HEK293 (cell line): Measurements from ENCODE around the gene CCL7.

ENCODE experiments used
- TSHZ1 ChIP-seq: fragments of 450-650 bp; formaldehyde crosslinking; IDR thresholded peaks from 2 replicates; pipeline ENCODE4 v1.5.1; 2016; ENCODE audit warnings: missing biosample characterization, missing genetic modification characterization, borderline replicate concordance
- ZBTB11 ChIP-seq: fragments of 450-650 bp; formaldehyde crosslinking; conservative IDR thresholded peaks from 2 replicates; pipeline ENCODE4 v1.5.1; 2016; ENCODE audit warnings: low read depth, missing biosample characterization, missing genetic modification characterization
- ZNF114 ChIP-seq: fragments of 450-650 bp; formaldehyde crosslinking; IDR thresholded peaks from 2 replicates; pipeline ENCODE4 v1.5.0; 2017; ENCODE audit warnings: missing biosample characterization, missing genetic modification characterization
- ZNF324 ChIP-seq: fragments of 450-650 bp; formaldehyde crosslinking; IDR thresholded peaks from 2 replicates; pipeline ENCODE4 v1.5.1; 2016; ENCODE audit warnings: missing biosample characterization, missing genetic modification characterization
- ZNF549 ChIP-seq: fragments of 450-650 bp; IDR thresholded peaks from 2 replicates; pipeline ENCODE4 v1.5.1; 2018; ENCODE audit warnings: missing biosample characterization, missing genetic modification characterization, mild to moderate bottlenecking, inconsistent platforms, moderate library complexity
- ZNF670 ChIP-seq: fragments of 450-650 bp; formaldehyde crosslinking; IDR thresholded peaks from 2 replicates; pipeline ENCODE4 v1.5.1; 2016; ENCODE audit warnings: missing biosample characterization, missing genetic modification characterization, low read depth
- ZNF777 ChIP-seq: fragments of 450-650 bp; formaldehyde crosslinking; IDR thresholded peaks from 2 replicates; pipeline ENCODE4 v1.5.1; 2017; ENCODE audit warnings: missing biosample characterization, missing genetic modification characterization, borderline replicate concordance
- ZNF785 ChIP-seq: fragments of 450-650 bp; formaldehyde crosslinking; IDR thresholded peaks from 2 replicates; pipeline ENCODE4 v1.5.1; 2016; ENCODE audit warnings: missing biosample characterization, missing genetic modification characterization
- ZNF830 ChIP-seq: fragments of 450-650 bp; IDR thresholded peaks from 2 replicates; pipeline ENCODE4 v1.5.0; 2018; ENCODE audit warnings: missing biosample characterization, missing genetic modification characterization, low read depth, mild to moderate bottlenecking, moderate library complexity
- TF ChIP-seq, protein P1 (sequence below): fragments of 450-650 bp; formaldehyde crosslinking; IDR thresholded peaks from 2 replicates; pipeline ENCODE4 v1.5.1; 2016; ENCODE audit warnings: missing biosample characterization, missing genetic modification characterization

- no peak for TF ChIP-seq ZNF549 (tag by site-specific recombination)
- TF ChIP-seq, protein P1, sequence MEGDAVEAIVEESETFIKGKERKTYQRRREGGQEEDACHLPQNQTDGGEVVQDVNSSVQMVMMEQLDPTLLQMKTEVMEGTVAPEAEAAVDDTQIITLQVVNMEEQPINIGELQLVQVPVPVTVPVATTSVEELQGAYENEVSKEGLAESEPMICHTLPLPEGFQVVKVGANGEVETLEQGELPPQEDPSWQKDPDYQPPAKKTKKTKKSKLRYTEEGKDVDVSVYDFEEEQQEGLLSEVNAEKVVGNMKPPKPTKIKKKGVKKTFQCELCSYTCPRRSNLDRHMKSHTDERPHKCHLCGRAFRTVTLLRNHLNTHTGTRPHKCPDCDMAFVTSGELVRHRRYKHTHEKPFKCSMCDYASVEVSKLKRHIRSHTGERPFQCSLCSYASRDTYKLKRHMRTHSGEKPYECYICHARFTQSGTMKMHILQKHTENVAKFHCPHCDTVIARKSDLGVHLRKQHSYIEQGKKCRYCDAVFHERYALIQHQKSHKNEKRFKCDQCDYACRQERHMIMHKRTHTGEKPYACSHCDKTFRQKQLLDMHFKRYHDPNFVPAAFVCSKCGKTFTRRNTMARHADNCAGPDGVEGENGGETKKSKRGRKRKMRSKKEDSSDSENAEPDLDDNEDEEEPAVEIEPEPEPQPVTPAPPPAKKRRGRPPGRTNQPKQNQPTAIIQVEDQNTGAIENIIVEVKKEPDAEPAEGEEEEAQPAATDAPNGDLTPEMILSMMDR (tag by site-specific recombination), result no peak
- TF ChIP-seq ZNF324 (tag by site-specific recombination), result no peak
- no peak for TF ChIP-seq ZNF114
- TF ChIP-seq ZNF670, result no peak
- no peak for TF ChIP-seq ZNF830
- no peak for TF ChIP-seq TSHZ1 (tag by site-specific recombination)
- no peak for TF ChIP-seq ZBTB11 (tag by site-specific recombination)
- no peak for TF ChIP-seq ZNF777 (tag by site-specific recombination)
- no peak for TF ChIP-seq ZNF785 (tag by site-specific recombination)
Measured at GRCh38 chr17:34255381-34255732, 14.7 kb upstream of the CCL7 start.
